ENCODE measurements around the gene ALX4. TPM values are rescaled to one million over a fixed set of nuclear protein-coding genes. Genes with fewer than 3 reads are reported as not detected.

The ALX4 gene
- total and polyA plus RNA-seq, 2 donors (not counting 1 experiment from before 2014, with no cell fraction given), result not detected

GRCh38 chr11:44304091-44305025 is 5.6 kb downstream of the ALX4 start:
- H3K79me2 ChIP-seq (ENCODE audit: control insufficient read depth, insufficient read depth, low read length), result no peaks in the 10 kb centered on the region
- peak in 1 of 2 donors; percentile 5 for DNase-seq (ENCODE audit: low read depth in 2 of 2)
- no peaks in the 10 kb centered on the region for H4K20me1 ChIP-seq (ENCODE audit: control insufficient read depth, extremely low read depth, insufficient read depth, low read length)
- H3K9me3 ChIP-seq (ENCODE audit: control insufficient read depth, insufficient read depth, low read depth, low read length), result no peaks in the 10 kb centered on the region
- H3K36me3 ChIP-seq (ENCODE audit: control insufficient read depth, insufficient read depth, low read length), result no peaks in the 10 kb centered on the region
- no peak overlapping the region for H3K9ac ChIP-seq (ENCODE audit: insufficient read depth, low read length)
- H2AFZ ChIP-seq (ENCODE audit: low read length), result no peak overlapping the region
- no peak overlapping the region for H3K4me2 ChIP-seq (ENCODE audit: extremely low read depth, insufficient read depth, low read length)
- H3K27ac ChIP-seq (ENCODE audit: insufficient read depth, low read length), result no peak overlapping the region
- peaks cover 57% of the 10 kb centered on the region for H3K27me3 ChIP-seq (ENCODE audit: control insufficient read depth, insufficient read depth, low read length)
- H3K4me3 ChIP-seq (replicated peaks in 1 of 4; ENCODE audit: control extremely low read depth in 1 of 4, insufficient read depth in 1 of 4, low read depth in 3 of 4, low read length in 4 of 4), result no peak overlapping the region
- H3K4me1 ChIP-seq (ENCODE audit: control insufficient read depth, extremely low read depth, insufficient read depth, low read length), result no peaks in the 10 kb centered on the region
- TF ChIP-seq CTCF (conservative IDR thresholded peaks at IDR 0.05 in 1 of 2, IDR thresholded peaks at IDR 0.05 in 1 of 2; ENCODE audit: low read depth in 1 of 2, low read length in 2 of 2), result no peak
- peak; percentile 64 for TF ChIP-seq EZH2 (IDR thresholded peaks at IDR 0.05; ENCODE audit: low read length, missing control alignments)

GRCh38 chr11:44303401-44303938 is 6.5 kb downstream of the ALX4 start:
- Histone ChIP-seq H3K4me1 (ENCODE audit: control insufficient read depth, extremely low read depth, insufficient read depth, low read length) (no peaks in the 10 kb centered on the region), H3K4me2 (ENCODE audit: extremely low read depth, insufficient read depth, low read length) (no peak overlapping the region), H3K36me3 (ENCODE audit: control insufficient read depth, insufficient read depth, low read length) (no peaks in the 10 kb centered on the region), H3K9me3 (ENCODE audit: control insufficient read depth, insufficient read depth, low read depth, low read length) (no peaks in the 10 kb centered on the region), H3K27ac (ENCODE audit: insufficient read depth, low read length) (no peak overlapping the region), H2AFZ (ENCODE audit: low read length) (no peak overlapping the region), H3K9ac (ENCODE audit: insufficient read depth, low read length) (no peak overlapping the region), H3K4me3 (replicated peaks in 1 of 4; ENCODE audit: control extremely low read depth in 1 of 4, insufficient read depth in 1 of 4, low read depth in 3 of 4, low read length in 4 of 4) (no peak overlapping the region), H4K20me1 (ENCODE audit: control insufficient read depth, extremely low read depth, insufficient read depth, low read length) (no peaks in the 10 kb centered on the region), H3K27me3 (ENCODE audit: control insufficient read depth, insufficient read depth, low read length) (peaks cover 54% of the 10 kb centered on the region), H3K79me2 (ENCODE audit: control insufficient read depth, insufficient read depth, low read length) (no peaks in the 10 kb centered on the region)
- DNase-seq (ENCODE audit: low read depth in 2 of 2), result no peak
- no peak for TF ChIP-seq EZH2 (IDR thresholded peaks at IDR 0.05; ENCODE audit: low read length, missing control alignments)
- TF ChIP-seq CTCF (conservative IDR thresholded peaks at IDR 0.05 in 1 of 2, IDR thresholded peaks at IDR 0.05 in 1 of 2; ENCODE audit: low read depth in 1 of 2, low read length in 2 of 2), result no peak

GRCh38 chr11:44301564-44302271 is 8.2 kb downstream of the ALX4 start:
- Histone ChIP-seq H3K27me3 (ENCODE audit: control insufficient read depth, insufficient read depth, low read length) (peaks cover 49% of the 10 kb centered on the region), H3K4me2 (ENCODE audit: extremely low read depth, insufficient read depth, low read length) (no peak overlapping the region), H3K4me3 (replicated peaks in 1 of 4; ENCODE audit: control extremely low read depth in 1 of 4, insufficient read depth in 1 of 4, low read depth in 3 of 4, low read length in 4 of 4) (no peak overlapping the region), H3K27ac (ENCODE audit: insufficient read depth, low read length) (no peak overlapping the region), H3K4me1 (ENCODE audit: control insufficient read depth, extremely low read depth, insufficient read depth, low read length) (no peaks in the 10 kb centered on the region), H3K9me3 (ENCODE audit: control insufficient read depth, insufficient read depth, low read depth, low read length) (no peaks in the 10 kb centered on the region), H3K9ac (ENCODE audit: insufficient read depth, low read length) (no peak overlapping the region), H3K79me2 (ENCODE audit: control insufficient read depth, insufficient read depth, low read length) (no peaks in the 10 kb centered on the region), H4K20me1 (ENCODE audit: control insufficient read depth, extremely low read depth, insufficient read depth, low read length) (no peaks in the 10 kb centered on the region), H2AFZ (ENCODE audit: low read length) (no peak overlapping the region), H3K36me3 (ENCODE audit: control insufficient read depth, insufficient read depth, low read length) (no peaks in the 10 kb centered on the region)
- no peak for TF ChIP-seq CTCF (conservative IDR thresholded peaks at IDR 0.05 in 1 of 2, IDR thresholded peaks at IDR 0.05 in 1 of 2; ENCODE audit: low read depth in 1 of 2, low read length in 2 of 2)
- no peak for TF ChIP-seq EZH2 (IDR thresholded peaks at IDR 0.05; ENCODE audit: low read length, missing control alignments)
- no peak for DNase-seq (ENCODE audit: low read depth in 2 of 2)
